GM15510 (cell line): Measurements from ENCODE around the gene GPBP1L1.

Source experiments
- POLR2A ChIP-seq: IDR thresholded peaks from 3 replicates; pipeline ENCODE4 v1.6.1; 2011; ENCODE audit warnings: borderline replicate concordance; ENCODE audit not compliant: insufficient read length; ENCODE audit errors: extremely low read depth

Gene GPBP1L1, protein sequence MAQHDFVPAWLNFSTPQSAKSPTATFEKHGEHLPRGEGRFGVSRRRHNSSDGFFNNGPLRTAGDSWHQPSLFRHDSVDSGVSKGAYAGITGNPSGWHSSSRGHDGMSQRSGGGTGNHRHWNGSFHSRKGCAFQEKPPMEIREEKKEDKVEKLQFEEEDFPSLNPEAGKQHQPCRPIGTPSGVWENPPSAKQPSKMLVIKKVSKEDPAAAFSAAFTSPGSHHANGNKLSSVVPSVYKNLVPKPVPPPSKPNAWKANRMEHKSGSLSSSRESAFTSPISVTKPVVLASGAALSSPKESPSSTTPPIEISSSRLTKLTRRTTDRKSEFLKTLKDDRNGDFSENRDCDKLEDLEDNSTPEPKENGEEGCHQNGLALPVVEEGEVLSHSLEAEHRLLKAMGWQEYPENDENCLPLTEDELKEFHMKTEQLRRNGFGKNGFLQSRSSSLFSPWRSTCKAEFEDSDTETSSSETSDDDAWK

DNA sequence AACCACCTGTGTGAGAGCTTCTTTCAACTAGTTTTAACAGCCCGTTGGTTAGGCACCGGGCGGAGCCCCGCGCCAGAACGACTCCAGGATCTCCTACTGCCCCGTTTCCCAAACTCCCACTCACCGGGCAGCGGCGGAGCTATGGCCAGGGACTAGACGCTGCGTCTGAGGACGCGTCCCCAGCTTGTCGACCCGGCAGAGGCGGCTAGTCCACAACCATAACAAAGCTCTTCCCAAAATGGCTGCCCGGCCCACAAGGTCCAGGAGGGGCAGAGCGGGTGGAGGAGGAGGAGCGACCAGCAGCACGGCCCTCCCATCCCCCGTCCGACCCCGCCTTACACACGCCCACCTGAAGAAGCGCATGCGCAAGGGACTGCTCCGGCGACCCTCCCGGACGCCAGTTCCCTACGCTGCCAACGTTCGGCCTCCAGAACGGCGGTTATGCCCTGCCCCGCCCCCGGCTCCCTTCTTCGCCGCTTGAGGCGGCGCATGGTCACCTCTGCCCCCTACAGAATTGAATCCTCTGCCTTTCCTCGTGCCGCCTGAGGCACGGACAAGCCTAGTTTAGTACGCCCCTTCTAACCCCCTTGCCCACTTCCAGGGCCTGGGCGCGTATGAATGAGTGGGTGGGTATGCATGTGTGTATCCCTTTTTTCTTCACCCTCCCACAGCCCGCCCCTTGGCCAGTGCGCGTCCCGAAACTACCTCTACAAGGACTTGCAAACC is at the start of gene GPBP1L1:
Gene GPBP1L1, minus strand, starts transcription at position 246 of the 726 bp plus-strand sequence. CDS start 27,446 bp downstream, outside the sequence.
- TF ChIP-seq POLR2A: peak; percentile 78

DNA sequence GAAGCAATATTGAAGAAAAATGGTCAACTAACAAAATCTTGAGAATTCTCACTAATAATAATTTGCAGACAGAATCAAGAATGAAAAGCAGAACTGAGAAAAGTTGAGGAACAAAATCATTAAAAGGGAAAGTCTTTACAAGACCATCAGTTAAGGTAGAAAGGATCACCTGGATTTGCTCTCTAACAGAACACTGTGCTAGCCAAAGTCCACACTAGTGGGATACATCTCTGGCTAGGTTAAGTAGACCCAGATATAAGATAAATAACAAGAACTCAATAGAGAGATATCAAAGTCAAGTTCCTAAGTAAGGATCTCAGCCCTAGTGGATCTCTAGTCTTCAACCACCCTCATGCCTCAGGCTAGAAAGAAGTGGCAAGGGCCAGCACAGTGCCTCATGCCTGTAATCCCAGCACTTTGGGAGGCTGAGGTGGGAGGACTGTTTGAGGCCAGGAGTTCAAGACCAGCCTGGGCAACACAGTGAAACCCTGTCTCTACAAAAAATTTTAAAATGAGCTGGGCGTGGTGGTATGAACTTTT is 44.5 kb upstream of the GPBP1L1 start:
- TF ChIP-seq POLR2A: no peak

DNA sequence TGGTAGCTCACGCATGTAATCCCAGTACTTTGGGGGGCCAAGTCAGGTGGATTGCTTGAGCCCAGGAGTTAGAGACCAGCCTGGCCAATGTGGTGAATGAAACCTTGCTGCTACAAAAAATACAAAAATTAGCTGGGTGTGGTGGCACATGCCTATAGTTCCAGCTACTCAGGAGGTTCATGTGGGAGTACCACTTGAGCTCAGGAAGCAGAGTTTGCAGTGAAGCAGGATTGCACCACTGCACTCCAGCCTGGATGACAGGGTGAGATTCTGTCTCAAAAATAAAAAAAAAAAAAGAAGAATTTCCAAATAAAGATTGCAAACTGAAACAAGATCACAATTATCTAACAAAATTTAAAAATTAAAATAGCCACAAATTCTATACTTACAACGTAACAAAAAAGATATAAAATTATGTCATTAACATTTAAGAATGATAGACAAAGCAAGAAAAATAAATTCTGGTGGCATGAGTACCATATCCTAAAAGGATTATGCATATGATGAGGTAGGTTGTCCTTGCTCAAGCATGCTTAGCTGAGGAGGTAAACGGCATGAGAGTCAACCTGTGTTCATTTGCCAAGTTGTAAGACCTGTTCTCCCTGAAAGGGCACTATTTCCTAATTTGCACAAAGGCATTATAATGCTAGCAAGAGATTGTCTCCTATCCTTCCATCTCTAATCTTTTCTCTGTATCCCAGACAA is 43.9 kb upstream of the GPBP1L1 start:
- no peak for TF ChIP-seq POLR2A

DNA sequence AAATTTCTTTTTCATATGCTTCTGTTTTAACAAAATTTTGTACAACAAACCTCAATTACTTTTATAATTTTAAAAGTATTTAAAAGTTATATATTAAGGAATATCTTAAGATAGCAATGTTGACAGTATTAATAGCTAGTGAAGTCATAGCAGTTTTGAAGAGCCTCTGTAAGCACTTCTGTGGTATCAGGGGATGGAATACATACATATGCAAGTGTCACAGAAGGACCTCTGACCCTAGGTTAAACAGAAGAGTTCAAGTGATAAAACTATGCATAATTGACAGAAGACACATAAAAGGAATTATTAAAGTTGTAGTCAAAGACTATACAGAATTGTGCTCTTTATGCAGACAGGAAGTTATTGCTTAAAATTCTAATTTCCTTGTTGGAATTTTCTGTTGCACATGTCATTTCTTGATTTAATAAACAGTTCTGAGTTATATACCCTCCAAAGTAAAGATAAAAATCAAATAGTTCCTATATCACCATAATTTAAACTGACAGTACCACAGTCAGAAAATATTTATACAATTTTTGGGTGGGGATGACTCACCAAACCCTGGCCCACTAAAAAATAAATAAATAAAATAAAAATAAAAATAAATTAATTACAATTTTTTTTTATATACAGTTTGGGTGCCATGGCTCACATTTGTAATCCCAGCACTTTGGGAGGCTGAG is 37.1 kb upstream of the GPBP1L1 start:
- TF ChIP-seq POLR2A: no peak

DNA sequence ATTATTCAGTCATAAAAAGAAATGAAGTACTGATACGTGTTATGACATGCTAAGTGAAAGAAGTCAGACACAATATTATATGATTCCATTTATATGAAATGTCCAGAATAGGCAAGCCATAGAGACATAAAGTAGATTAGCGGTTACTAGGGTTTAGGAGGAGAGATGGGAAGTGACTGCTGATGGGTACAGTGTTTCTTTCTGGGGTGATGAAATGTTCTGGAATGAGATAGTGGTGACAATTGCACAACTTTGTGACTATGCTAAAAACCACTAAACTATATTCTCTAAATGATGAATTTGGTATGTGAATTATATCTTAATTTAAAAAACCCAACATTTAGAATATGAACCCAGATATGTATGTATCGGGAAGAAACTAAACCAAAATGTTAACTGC is 36.5 kb upstream of the GPBP1L1 start:
- TF ChIP-seq POLR2A: no peak

DNA sequence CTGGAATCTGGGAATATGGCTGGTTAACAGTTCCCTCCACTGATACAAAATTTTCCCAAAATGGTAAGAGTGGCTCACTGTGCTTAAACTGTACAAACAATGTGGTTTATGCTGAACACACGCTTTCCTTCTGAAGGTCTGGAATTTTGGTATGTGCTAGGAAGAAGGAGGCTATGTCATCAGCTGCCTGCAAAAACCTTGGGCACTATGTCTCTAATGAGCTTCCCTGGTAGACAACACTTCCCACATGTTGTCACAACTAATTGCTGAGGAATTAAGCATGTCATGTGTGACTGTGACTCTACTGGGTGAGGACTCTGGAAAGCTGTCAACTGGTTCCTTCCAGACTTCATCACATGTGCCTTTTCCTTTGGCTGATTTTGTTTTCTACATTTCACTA is 34.9 kb upstream of the GPBP1L1 start:
- TF ChIP-seq POLR2A: no peak

DNA sequence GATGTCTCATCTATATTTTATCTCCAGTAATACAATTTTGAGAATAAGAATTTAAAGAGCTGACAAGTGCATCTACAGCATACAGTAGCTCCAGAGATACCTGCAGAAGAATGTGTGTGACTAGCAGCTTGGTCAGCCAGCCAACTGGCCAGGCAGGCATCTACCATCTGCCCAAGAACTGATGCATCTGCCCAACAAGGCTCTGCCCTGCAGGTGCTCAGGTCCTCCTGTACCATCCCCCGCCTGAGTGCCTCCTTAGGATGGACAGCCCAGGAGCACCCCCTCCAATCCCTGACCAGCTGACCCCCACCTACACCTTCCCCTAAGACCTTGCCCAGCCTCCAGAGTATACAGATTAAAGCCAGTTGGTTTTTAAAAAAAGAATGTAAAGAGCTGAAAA is 32.0 kb upstream of the GPBP1L1 start:
- no peak for TF ChIP-seq POLR2A

DNA sequence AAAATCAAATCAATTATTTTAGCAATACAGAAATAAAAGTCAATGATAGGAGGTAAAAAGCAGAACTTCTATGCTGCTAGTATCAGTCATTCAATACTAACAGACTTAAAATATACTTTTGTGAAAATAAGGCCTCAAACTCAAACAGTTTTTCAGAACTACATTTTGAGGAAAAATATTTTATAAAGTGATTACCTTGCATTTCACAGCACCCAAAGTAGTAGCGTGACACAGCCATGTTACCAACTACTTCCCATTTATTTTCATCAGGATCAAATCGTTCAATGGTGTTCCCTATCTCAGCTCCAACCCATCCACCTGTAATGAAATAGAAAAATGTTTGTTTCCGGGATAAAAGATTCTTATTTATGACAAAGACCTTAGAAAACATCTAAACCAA is 30.4 kb upstream of the GPBP1L1 start:
- no peak for TF ChIP-seq POLR2A

DNA sequence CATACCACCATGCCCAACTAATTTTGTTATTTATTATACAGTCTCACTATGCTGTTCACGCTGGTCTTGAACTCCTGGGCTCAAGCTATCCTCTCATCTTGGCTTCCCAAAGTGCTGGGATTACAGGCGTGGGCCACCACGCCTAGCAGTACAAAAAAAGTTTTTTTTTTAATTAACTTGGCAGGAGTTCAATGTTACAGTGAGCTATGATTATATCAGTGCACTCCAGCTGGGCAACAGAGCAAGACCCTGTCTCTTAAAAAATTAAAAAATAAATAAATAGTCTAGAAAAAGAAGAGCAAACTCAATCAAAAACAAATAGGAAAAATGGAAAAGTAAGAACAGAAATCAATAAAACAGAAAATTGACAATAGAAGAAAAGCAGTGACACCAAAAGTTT is 27.4 kb upstream of the GPBP1L1 start:
- TF ChIP-seq POLR2A: no peak

DNA sequence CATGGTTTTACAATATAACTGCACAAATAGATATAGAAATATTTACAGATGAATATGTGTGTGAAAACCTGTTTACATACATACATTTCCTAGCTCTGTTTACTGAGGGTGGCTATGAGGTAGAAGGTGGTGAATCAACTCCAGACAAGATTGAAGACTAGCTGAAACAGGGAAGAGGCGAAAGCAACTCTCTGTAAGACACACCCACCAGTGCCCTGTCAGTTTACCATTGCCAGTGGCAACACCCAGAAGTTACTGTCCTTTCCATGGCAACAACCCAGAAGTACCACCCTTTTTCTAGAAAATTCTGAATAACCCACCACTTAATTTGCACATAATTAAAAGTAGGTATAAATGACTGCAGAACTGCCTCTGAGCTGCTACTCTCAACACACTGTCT is 18.3 kb upstream of the GPBP1L1 start:
- TF ChIP-seq POLR2A: no peak

DNA sequence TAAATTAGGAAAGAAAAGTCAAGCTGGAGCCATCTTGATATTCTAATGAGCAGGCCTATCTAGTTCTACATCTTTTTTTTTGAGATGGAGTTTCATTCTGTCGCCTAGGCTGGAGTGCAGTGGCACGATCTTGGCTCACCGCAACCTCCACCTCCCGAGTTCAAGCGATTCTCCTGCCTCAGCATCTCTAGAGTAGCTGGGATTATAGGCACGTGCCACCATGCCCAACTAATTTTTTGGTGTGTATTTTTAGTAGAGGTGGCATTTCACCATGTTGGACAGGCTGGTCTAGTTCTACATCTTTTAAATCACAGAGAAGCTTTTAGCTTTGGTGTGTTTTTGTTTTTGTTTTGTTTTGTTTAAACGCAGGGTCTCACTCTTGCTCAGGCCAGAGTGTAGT is 8.5 kb upstream of the GPBP1L1 start:
- TF ChIP-seq POLR2A: no peak

DNA sequence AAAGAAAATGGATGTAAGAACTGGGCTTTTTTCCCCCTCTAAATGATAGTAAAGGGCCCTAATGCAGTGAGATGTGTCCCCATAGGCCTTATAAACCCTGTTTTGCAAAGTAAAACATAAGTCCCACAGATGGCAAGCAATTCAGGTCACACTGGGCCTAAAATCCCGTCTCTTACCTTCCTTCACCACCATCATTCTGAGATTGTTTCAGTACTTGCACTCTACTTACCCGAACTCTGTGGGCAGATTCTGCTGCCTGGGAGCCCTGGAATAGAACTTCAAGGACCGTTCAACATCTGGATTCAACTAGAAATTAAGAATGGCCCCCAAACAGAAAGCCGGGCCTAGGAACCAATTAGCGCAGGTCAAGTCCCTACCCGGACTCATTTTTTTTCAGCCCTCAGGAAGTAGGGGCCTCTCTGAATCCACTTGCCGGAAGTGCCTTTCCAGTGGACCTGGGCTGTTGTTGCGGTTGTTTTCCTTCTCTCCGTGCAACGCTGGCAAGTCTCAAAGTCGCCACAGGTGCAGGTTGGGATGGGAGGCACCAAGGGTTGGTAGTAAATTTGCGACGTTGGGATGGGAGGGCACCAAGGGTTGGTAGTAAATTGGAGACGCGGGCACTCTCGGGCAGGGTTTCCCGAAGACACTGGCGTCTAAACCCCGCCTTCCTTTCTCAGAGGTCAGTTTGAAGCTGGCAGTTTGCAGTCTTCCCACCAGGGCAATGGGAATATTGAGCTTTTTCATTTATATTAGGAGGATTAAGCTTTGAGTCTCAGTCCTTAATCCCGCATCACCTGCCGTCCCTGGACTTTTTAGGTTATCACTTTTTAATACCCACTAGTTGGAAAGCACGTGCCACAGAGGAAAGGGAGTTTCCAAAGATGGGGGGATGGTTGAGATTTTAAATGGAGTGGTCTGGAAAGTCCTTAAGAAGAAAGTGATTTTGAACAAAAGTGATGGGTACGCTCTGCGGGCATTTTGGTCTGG is 1.7 kb upstream of the GPBP1L1 start, which contains the start of gene TMEM69:
Gene TMEM69, plus strand, starts transcription at position 428 of the 987 bp plus-strand sequence. CDS start 2,888 bp downstream, outside the sequence.
- peak; percentile 70 for TF ChIP-seq POLR2A
